Measurements from ENCODE around the gene STN1.

GRCh38 chr10:103960103-103960502 is 42.1 kb upstream of the STN1 start:
- TF ChIP-seq CTCF (IDR thresholded peaks at IDR 0.05; ENCODE audit: low read depth, low read length) (no peak), EZH2phosphoT487 (IDR thresholded peaks at IDR 0.05; ENCODE audit: low read depth) (no peak)

All from OCI-LY3 (cell line).